ENCODE results near the gene RBM20.

DNA sequence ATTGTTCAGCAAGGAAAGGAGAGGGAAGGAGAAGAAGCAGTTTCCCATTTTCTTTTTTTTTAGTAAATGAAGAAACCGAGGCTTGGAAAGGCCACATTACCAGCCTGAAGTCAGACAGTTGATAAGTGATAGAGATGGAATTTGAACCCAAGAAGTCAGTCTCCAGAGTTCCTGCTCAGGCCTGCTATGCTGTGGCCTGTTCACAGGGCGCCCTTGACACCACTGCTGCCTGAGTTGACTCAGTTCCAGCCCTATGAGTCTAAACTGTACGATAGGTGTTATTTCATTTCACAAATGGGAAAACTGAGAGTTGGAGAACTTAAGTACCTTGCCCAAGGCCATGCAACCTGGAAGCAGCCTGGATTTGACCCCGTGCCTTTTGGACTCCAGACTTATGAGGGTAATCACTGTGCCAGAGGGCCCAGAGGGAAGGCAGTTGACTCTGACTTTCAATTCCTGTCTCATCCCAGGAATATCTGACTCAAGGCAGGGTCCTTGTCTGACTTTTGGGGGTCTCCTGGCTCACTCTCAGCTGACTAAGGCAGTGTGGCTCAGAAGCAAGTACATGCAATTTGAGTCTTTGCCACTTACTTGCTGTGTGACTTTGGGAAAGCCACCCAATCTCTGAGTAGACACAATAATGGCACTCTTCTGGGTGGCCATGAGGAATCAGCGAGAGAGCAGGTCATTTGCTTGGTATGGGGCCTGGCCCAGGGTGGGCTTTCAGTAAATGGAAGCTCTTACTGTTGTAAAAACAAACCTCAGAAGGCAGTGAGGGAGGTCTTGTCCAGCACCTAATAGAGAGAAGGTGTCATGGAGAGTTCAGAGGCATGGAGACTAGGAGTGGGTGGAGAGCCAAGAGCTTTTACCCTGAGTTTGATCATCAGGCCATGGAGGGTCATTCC lies 17.9 kb upstream of the RBM20 start:
- TF ChIP-seq EP300 (IDR thresholded peaks at IDR 0.05) = no peak
- TF ChIP-seq, protein P1, sequence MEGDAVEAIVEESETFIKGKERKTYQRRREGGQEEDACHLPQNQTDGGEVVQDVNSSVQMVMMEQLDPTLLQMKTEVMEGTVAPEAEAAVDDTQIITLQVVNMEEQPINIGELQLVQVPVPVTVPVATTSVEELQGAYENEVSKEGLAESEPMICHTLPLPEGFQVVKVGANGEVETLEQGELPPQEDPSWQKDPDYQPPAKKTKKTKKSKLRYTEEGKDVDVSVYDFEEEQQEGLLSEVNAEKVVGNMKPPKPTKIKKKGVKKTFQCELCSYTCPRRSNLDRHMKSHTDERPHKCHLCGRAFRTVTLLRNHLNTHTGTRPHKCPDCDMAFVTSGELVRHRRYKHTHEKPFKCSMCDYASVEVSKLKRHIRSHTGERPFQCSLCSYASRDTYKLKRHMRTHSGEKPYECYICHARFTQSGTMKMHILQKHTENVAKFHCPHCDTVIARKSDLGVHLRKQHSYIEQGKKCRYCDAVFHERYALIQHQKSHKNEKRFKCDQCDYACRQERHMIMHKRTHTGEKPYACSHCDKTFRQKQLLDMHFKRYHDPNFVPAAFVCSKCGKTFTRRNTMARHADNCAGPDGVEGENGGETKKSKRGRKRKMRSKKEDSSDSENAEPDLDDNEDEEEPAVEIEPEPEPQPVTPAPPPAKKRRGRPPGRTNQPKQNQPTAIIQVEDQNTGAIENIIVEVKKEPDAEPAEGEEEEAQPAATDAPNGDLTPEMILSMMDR (IDR thresholded peaks at IDR 0.05) = no peak

All from stomach (tissue), 4 donors.